Kidney (tissue), 14 donors: ENCODE results near the gene RAC2. TPM values are rescaled to one million over a fixed set of nuclear protein-coding genes. Genes with fewer than 3 reads are reported as not detected.
"Not testable (repeated sequence)": the region's sequence is repeated elsewhere in the genome, so short reads cannot be mapped to it uniquely, and the experiment has no call there.

Source experiments
- DNase-seq, 5 donors: peaks; one replicate each; pipeline ENCODE4 v3.0.0-alpha.2; 2013 to 2020
- FAIRE-seq: peaks from 2 replicates; lab custom pipeline; 2012; peaks lifted over from hg19 to GRCh38; lab: Jason Lieb, UNC
- H3K27ac ChIP-seq, 2 donors: one replicate each; pipeline ENCODE4 v1.7.0; 2013; ENCODE audit warnings: low read depth in 2 of 2, low read length in 2 of 2, inconsistent platforms in 1 of 2
- H3K27me3 ChIP-seq: one replicate; pipeline ENCODE4 v1.7.1; 2013; ENCODE audit warnings: low read length, inconsistent platforms; ENCODE audit not compliant: control insufficient read depth, insufficient read depth
- H3K36me3 ChIP-seq, 3 donors: one replicate each; pipeline versions ENCODE4 v1.7.0 to v1.7.1; 2013; ENCODE audit warnings: low read length in 3 of 3, control low read depth in 1 of 3, inconsistent platforms in 1 of 3; ENCODE audit not compliant: insufficient read depth in 3 of 3, control insufficient read depth in 2 of 3
- H3K4me1 ChIP-seq, 3 donors: one replicate each; pipeline versions ENCODE4 v1.7.0 to v1.7.1; 2013; ENCODE audit warnings: low read length in 3 of 3, inconsistent platforms in 1 of 3, low read depth in 1 of 3; ENCODE audit not compliant: control insufficient read depth in 2 of 3, insufficient read depth in 2 of 3
- H3K4me3 ChIP-seq, 3 donors: one replicate each; pipeline versions ENCODE4 v1.7.0 to v1.8.1; 2013; ENCODE audit warnings: low read length in 3 of 3, control low read depth in 1 of 3, inconsistent platforms in 1 of 3
- H3K9ac ChIP-seq, 3 donors: one replicate each; pipeline versions ENCODE4 v1.7.0 to v1.7.1; 2013; ENCODE audit warnings: low read length in 3 of 3, control low read depth in 1 of 3, inconsistent platforms in 1 of 3
- H3K9me3 ChIP-seq, 3 donors: one replicate each; pipeline versions ENCODE4 v1.7.0 to v1.7.1; 2013; ENCODE audit warnings: low read length in 3 of 3, control low read depth in 1 of 3, inconsistent platforms in 1 of 3; ENCODE audit not compliant: control insufficient read depth in 2 of 3, insufficient read depth in 1 of 3
- intact Hi-C: fragments of 100-400 bp; cut with DNase I; formaldehyde crosslinking; loops from one replicate; pipeline ENCODE4 v1.11.1; 2022
- polyA plus RNA-seq: library from polyadenylated mRNA; stranded (reverse); fragments of 350-450 nt; fragmentation: Illumina TruSeq; extraction: RNeasy Lipid Tissue Mini Kit (QIAGEN cat#74804); gene quantifications from one replicate; pipeline ENCODE4 v1.2.3, GENCODE V29; 2014; ENCODE audit warnings: low read depth, low replicate concordance; ENCODE audit not compliant: insufficient read depth
- total RNA-seq: library from RNA; stranded (reverse); fragmentation: NEBNext Ultra II Directional; extraction: Animal tissue kit (Norgen Biotek cat#: 25700); gene quantifications from one replicate; pipeline ENCODE4 v1.2.1, GENCODE V29; 2021
- TF ChIP-seq, protein P1 (sequence below): IDR thresholded peaks from 3 replicates; pipeline ENCODE4 v1.5.1; 2012; ENCODE audit warnings: mild to moderate bottlenecking, moderate library complexity, borderline replicate concordance; ENCODE audit not compliant: insufficient read depth; ENCODE audit errors: extremely low read depth
- donor health status: control.
- donor health status: control.
- donor health status: control.
- donor health status: control.
- donor health status: control.
- donor health status: DM: yes; HTN: yes; CAD: no.
- donor health status: Normal renal cell carcinoma (clear cell type).

RAC2 gene
- total and polyA plus RNA-seq, 2 donors from 2014 or later = 4.5 to 38.6 TPM

DNA sequence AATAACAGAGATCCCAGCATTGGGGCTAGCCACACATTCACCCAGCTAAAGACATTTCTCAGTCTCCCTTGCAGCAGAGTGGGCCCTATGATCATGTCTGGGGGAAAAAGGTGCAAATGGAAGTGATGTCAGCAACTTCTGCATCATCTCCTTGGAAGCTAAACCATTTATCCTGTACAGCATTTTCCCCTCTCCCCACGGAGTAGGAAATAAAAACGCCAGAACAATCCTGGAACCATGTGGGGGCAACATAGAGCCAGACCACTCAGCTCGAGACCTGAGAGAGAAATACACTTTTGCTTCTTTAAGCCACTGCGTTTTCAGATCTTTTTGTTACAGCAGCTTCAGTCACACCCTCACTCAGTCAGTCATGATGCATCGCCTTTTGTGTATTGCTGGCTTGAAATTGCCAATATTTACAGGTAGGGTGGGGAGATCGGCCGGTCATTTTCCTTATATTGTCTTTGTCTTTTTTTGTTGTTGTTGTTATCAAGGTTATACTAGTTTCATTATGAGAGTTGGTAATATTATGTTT is 9.1 kb upstream of the RAC2 start:
- no peaks in the 10 kb centered on the region for H3K27me3 ChIP-seq
- H3K4me3 ChIP-seq = no peak overlapping the region
- no peak overlapping the region for H3K9ac ChIP-seq
- H3K36me3 ChIP-seq = no peaks in the 10 kb centered on the region
- H3K9me3 ChIP-seq = no peaks in the 10 kb centered on the region
- TF ChIP-seq, protein P1, sequence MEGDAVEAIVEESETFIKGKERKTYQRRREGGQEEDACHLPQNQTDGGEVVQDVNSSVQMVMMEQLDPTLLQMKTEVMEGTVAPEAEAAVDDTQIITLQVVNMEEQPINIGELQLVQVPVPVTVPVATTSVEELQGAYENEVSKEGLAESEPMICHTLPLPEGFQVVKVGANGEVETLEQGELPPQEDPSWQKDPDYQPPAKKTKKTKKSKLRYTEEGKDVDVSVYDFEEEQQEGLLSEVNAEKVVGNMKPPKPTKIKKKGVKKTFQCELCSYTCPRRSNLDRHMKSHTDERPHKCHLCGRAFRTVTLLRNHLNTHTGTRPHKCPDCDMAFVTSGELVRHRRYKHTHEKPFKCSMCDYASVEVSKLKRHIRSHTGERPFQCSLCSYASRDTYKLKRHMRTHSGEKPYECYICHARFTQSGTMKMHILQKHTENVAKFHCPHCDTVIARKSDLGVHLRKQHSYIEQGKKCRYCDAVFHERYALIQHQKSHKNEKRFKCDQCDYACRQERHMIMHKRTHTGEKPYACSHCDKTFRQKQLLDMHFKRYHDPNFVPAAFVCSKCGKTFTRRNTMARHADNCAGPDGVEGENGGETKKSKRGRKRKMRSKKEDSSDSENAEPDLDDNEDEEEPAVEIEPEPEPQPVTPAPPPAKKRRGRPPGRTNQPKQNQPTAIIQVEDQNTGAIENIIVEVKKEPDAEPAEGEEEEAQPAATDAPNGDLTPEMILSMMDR = no peak
- FAIRE-seq = no peak
- DNase-seq = peak in 1 of 5 donors; percentile 24
- H3K27ac ChIP-seq = no peak overlapping the region
- no peaks in the 10 kb centered on the region for H3K4me1 ChIP-seq
- intact Hi-C loops = no loop called here

DNA sequence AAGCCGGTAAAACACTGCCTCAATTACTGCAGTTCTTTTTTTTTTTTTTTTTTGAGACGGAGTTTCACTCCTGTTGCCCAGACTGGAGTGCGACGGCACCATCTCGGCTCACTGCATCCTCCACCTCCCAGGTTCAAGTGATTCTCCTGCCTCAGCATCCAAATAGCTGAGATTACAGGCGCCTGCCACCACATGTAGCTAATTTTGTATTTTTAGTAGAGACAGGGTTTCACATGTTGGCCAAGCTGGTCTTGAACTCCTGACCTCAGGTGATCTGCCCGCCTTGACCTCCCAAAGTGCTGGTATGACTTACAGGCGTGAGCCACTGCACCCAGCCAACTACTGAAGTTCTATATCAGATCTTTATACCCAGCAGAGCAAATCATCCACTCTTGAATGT is 7.8 kb upstream of the RAC2 start:
- H3K9ac ChIP-seq, H3K27ac ChIP-seq, H3K27me3 ChIP-seq, DNase-seq, intact Hi-C loops, H3K9me3 ChIP-seq, FAIRE-seq, H3K36me3 ChIP-seq, H3K4me1 ChIP-seq, H3K4me3 ChIP-seq: not testable (repeated sequence)

DNA sequence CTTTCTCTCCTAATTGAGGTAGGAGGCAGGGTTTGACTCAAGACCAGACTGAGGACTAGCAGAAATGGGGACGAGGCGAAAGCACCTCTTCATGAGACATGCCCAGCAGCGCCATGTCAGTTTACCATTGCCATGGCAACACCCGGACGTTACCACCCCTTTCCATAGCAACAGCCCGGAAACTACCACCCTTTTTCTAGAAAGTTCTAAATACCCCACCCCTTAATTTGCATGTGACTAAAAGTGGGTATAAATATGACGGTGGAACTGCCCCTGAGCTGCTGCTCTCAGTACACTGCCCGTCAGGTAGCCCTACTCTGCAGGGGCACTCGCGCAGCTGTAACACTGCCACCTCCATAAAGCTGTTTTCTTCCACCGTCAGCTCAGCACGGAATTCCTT is 5.9 kb upstream of the RAC2 start:
- Histone ChIP-seq H3K36me3 (no peaks in the 10 kb centered on the region), H3K9me3 (no peaks in the 10 kb centered on the region), H3K27ac (no peak overlapping the region), H3K4me3 (no peak overlapping the region), H3K27me3 (no peaks in the 10 kb centered on the region), H3K4me1 (no peaks in the 10 kb centered on the region), H3K9ac (no peak overlapping the region)
- intact Hi-C loops = no loop called here
- DNase-seq = peak in 1 of 5 donors; percentile 27
- FAIRE-seq = no peak
- TF ChIP-seq, protein P1 = no peak

DNA sequence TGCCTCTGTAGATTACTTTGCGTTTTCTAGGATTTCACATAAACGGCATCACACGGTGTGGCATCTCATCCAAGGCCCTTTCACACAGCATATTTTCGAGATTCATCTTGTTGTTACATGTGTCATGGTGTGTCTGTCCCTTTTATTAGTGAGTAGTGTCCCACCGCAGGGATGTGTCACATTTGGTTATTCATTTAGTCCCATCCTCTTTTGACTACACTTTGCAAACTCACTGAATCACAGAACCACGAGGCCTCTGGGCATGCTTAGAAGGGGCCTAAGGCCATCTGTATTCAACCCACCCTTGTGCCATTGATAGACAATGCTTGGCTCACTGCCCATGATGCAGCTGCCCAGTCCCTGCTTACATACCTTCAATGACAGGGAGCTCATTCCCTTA is 4.2 kb upstream of the RAC2 start:
- intact Hi-C loops = no loop called here
- TF ChIP-seq, protein P1 = no peak
- no peak overlapping the region for H3K4me3 ChIP-seq

More for the DNA sequence above, 4.2 kb upstream of the RAC2 start:
- Histone ChIP-seq H3K27me3 (no peaks in the 10 kb centered on the region), H3K27ac (no peak overlapping the region), H3K9ac (no peak overlapping the region), H3K9me3 (no peaks in the 10 kb centered on the region), H3K4me1 (no peaks in the 10 kb centered on the region), H3K36me3 (no peaks in the 10 kb centered on the region)
- DNase-seq (peak in 1 of 5 donors; percentile 13), FAIRE-seq (no peak)
